ENCODE data around the gene TMTC2. TPM values are rescaled to one million over a fixed set of nuclear protein-coding genes. Genes with fewer than 3 reads are reported as not detected.

The TMTC2 gene
- total RNA-seq, 2 experiments from 2014 or later = 2.6 to 3.4 TPM

DNA sequence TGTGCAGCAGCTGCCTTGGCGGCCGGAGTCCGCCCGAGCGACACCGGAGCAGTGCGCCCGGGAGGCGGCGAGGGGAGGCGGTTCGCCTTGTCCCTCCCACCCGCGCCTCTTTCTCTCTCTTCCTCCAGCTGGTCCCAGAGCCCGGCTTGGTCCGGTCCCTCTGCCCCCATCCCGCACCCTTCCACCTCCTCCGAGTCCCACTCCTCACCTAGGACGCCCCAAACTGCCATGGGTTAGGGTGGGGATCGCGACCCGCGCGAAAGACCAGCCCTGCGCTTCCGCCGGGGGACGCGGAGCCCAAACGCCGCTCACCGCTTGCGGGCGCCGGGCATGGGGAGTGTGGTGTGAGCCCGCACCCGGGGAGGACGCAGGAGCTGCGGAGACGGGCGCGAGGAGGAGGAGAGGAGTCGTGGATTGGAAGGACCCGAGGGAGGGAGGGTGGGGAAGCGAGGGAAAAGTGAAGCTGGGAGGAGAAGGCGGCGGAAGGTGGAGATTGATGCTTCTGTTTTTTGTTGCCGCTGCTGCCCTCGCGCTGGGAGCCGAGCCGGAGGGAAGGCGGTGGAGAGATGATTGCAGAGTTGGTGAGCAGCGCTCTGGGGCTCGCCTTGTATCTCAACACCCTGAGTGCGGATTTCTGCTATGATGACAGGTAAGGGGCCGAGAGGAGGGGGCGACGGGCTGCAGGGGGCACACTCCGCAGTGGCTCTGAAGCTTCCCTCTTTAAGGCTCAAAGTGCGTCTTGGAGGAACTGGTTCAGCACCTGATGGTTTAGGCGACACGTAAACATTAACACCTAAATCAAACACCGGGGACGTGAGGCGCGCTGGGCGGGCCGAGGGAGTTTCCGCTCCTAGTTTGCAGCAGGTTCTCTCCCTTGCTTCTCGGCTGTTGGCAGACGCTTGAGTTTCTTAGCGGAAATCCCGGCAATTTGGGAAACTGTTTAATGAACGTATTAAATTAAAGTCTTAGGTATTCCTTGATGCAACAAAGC, 610 bp downstream of the TMTC2 start:
- intact Hi-C loops (cut with micrococcal nuclease) = loop anchor here (2.0 to 10.0 kb wide), 5 partner anchors 187 to 1267 kb away; no protein-coding TSS in a partner anchor
- Mint-ChIP-seq H3K9me3 (no peaks in the 10 kb centered on the region), H3K27ac (peak overlapping the region; percentile 75), H3K36me3 (no peaks in the 10 kb centered on the region), H3K27me3 (peaks cover 2% of the 10 kb centered on the region), H3K4me1 (ENCODE audit: low read depth) (peaks cover 9% of the 10 kb centered on the region), H3K4me3 (peak overlapping the region; percentile 86)
- ChIA-PET POLR2A (no interaction called here), CTCF (interaction anchor here (1.3 to 2.8 kb wide), 9 partner anchors 10 to 1816 kb away, joined by 4 to 33 read pairs (median 9); partner anchors contain the start of genes CCDC59 and METTL25)
- DNase-seq = peak; percentile 81

- peak overlapping the region; percentile 75 for H3K27ac Mint-ChIP-seq
- ChIA-PET CTCF (no interaction called here), POLR2A (no interaction called here)
- H3K9me3 Mint-ChIP-seq = no peaks in the 10 kb centered on the region
- peak overlapping the region; percentile 86 for H3K4me3 Mint-ChIP-seq
- intact Hi-C loops (cut with micrococcal nuclease) = loop anchor here (5.0 to 10.0 kb wide), 2 partner anchors 464 to 1267 kb away; no protein-coding TSS in a partner anchor
- peaks cover 9% of the 10 kb centered on the region for H3K4me1 Mint-ChIP-seq (ENCODE audit: low read depth)
- no peaks in the 10 kb centered on the region for H3K36me3 Mint-ChIP-seq
- peaks cover 2% of the 10 kb centered on the region for H3K27me3 Mint-ChIP-seq
- no peak for DNase-seq
These were observed 1.4 kb downstream of the TMTC2 start for GRCh38 chr12:82688035-82688501.

DNA sequence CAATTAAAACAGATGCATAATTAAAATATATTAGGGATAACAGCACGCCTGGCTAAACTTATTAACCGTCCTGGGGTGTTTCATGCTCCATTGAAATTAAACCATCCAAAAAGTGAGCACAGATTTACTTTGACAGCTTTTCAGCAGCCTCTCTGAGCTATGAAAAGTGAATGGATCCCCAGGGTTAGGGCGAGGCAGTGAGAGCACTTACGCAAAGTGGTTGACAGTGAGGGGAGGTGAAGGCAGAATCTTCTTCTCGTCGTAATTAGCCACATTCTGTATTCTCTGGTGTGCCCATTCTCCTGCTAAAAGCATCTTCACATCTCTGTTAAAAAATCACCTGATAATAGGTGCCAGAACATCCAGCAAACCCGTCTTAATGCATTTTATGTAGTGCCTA, 1.9 kb downstream of the TMTC2 start:
- H3K27me3 Mint-ChIP-seq = peaks cover 2% of the 10 kb centered on the region
- H3K4me3 Mint-ChIP-seq = no peak overlapping the region
- no peak overlapping the region for H3K27ac Mint-ChIP-seq
- peaks cover 4% of the 10 kb centered on the region for H3K36me3 Mint-ChIP-seq
- ChIA-PET CTCF (no interaction called here), POLR2A (interaction anchor here (0.7 kb wide), 1 partner anchor 330 kb away, joined by 4 read pairs; no protein-coding TSS in a partner anchor)
- intact Hi-C loops (cut with micrococcal nuclease) = loop anchor here (5.0 to 10.0 kb wide), 2 partner anchors 464 to 1266 kb away; no protein-coding TSS in a partner anchor
- H3K9me3 Mint-ChIP-seq = no peaks in the 10 kb centered on the region
- no peak for DNase-seq
- peaks cover 9% of the 10 kb centered on the region for H3K4me1 Mint-ChIP-seq (ENCODE audit: low read depth)

DNA sequence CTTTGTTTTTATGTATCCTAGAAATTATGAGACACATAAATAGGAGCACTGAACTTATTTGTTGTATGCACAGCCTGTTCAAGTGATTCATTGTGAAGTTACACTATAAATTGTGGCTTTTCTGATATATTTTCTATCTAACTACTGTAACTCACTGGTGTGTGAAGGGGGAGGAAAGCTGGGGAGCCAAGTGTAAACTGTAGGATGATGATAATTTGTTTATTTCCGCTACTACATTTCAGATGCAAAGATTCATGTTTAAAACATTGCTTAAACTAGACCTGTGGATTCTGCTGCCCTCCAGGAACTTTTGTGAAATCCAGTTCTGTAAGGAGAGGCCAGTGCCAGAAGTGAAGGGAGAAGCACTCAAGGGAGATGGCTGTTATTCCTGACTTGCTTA, 3.3 kb downstream of the TMTC2 start:
- Mint-ChIP-seq H3K4me3 (no peak overlapping the region), H3K36me3 (peaks cover 4% of the 10 kb centered on the region), H3K27ac (no peak overlapping the region), H3K27me3 (no peaks in the 10 kb centered on the region), H3K4me1 (ENCODE audit: low read depth) (peaks cover 9% of the 10 kb centered on the region), H3K9me3 (no peaks in the 10 kb centered on the region)
- intact Hi-C loops (cut with micrococcal nuclease) = no loop called here
- ChIA-PET CTCF (interaction anchor here (0.7 kb wide), 1 partner anchor 33 kb away, joined by 3 read pairs; no protein-coding TSS in a partner anchor), POLR2A (no interaction called here)
- DNase-seq = no peak

GRCh38 chr12:82691513-82691912, 4.8 kb downstream of the TMTC2 start:
- Mint-ChIP-seq H3K27me3 (no peaks in the 10 kb centered on the region), H3K36me3 (peaks cover 4% of the 10 kb centered on the region), H3K4me1 (ENCODE audit: low read depth) (peaks cover 9% of the 10 kb centered on the region), H3K27ac (no peak overlapping the region), H3K4me3 (no peak overlapping the region), H3K9me3 (no peaks in the 10 kb centered on the region)
- POLR2A ChIA-PET = no interaction called here
- CTCF ChIA-PET = no interaction called here
- DNase-seq = no peak
- intact Hi-C loops (cut with micrococcal nuclease) = no loop called here

GRCh38 chr12:82694276-82694675, 7.6 kb downstream of the TMTC2 start:
- POLR2A ChIA-PET = no interaction called here
- Mint-ChIP-seq H3K36me3 (peaks cover 5% of the 10 kb centered on the region), H3K9me3 (no peaks in the 10 kb centered on the region), H3K27ac (no peak overlapping the region), H3K4me1 (ENCODE audit: low read depth) (no peaks in the 10 kb centered on the region), H3K4me3 (no peak overlapping the region), H3K27me3 (no peaks in the 10 kb centered on the region)
- no peak for DNase-seq
- intact Hi-C loops (cut with micrococcal nuclease) = no loop called here
- CTCF ChIA-PET = interaction anchor here (0.5 kb wide), 1 partner anchor 939 kb away, joined by 3 read pairs; no protein-coding TSS in a partner anchor

DNA sequence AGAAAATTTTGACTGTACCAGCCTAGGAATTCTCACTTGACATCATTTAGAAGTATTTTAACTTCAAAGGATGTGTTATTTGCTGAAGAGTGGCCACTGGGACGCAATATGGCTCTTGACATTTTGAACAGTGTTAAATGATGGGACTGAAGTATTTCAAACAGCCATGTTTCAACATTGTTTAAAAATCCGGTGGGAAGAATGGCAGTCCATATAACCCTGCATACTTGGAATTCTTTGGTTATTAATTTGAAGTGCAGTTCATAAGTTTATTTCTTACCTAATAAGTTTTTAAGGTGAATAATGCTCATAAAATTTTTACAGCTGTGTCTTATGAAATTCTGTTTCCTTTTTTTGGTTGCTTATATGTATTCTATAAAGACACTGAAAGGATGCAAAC, 8.3 kb downstream of the TMTC2 start:
- peaks cover 7% of the 10 kb centered on the region for H3K36me3 Mint-ChIP-seq
- intact Hi-C loops (cut with micrococcal nuclease) = no loop called here
- POLR2A ChIA-PET = no interaction called here
- no peaks in the 10 kb centered on the region for H3K4me1 Mint-ChIP-seq (ENCODE audit: low read depth)
- CTCF ChIA-PET = interaction anchor here (0.5 to 3.8 kb wide), 3 partner anchors 9 to 938 kb away, joined by 3 to 16 read pairs (median 3); partner anchors contain the start of gene TMTC2
- no peak for DNase-seq
- no peak overlapping the region for H3K4me3 Mint-ChIP-seq
- no peak overlapping the region for H3K27ac Mint-ChIP-seq
- no peaks in the 10 kb centered on the region for H3K27me3 Mint-ChIP-seq
- no peaks in the 10 kb centered on the region for H3K9me3 Mint-ChIP-seq

DNA sequence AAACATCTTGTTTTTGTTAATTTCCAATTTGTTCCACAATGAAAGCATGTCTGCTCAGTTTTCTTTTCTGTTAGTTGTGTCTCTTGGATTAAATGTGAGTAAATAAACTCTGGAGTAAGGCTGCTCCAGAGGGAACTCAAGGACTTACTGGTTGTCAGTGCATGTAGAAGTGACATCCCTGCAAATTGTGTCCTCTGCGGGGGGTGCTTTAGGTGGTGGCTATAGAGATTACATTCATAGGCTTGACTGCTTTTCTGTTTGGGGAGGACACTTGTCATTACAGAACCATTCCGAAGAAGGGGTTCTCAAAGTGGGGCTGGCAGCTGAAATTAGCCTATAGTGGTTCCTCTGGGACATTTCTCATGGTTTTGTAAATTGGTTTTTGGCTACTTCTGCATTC, 8.8 kb downstream of the TMTC2 start:
- no peaks in the 10 kb centered on the region for H3K4me1 Mint-ChIP-seq (ENCODE audit: low read depth)
- no peaks in the 10 kb centered on the region for H3K27me3 Mint-ChIP-seq
- POLR2A ChIA-PET = no interaction called here
- no peak overlapping the region for H3K4me3 Mint-ChIP-seq
- intact Hi-C loops (cut with micrococcal nuclease) = no loop called here
- DNase-seq = no peak
- no peak overlapping the region for H3K27ac Mint-ChIP-seq
- peaks cover 7% of the 10 kb centered on the region for H3K36me3 Mint-ChIP-seq
- H3K9me3 Mint-ChIP-seq = no peaks in the 10 kb centered on the region
- CTCF ChIA-PET = interaction anchor here (3.8 kb wide), 1 partner anchor 9 kb away, joined by 16 read pairs; the partner anchor contains the start of gene TMTC2

- H3K27me3 Mint-ChIP-seq = no peaks in the 10 kb centered on the region
- H3K27ac Mint-ChIP-seq = no peak overlapping the region
- H3K4me1 Mint-ChIP-seq (ENCODE audit: low read depth) = no peaks in the 10 kb centered on the region
- no peak for DNase-seq
- ChIA-PET CTCF (interaction anchor here (3.8 kb wide), 1 partner anchor 10 kb away, joined by 16 read pairs; the partner anchor contains the start of gene TMTC2), POLR2A (no interaction called here)
- H3K36me3 Mint-ChIP-seq = peaks cover 7% of the 10 kb centered on the region
- intact Hi-C loops (cut with micrococcal nuclease) = no loop called here
- no peaks in the 10 kb centered on the region for H3K9me3 Mint-ChIP-seq
- no peak overlapping the region for H3K4me3 Mint-ChIP-seq
These were observed 9.8 kb downstream of the TMTC2 start for GRCh38 chr12:82696543-82696942.

- Mint-ChIP-seq H3K36me3 (peaks cover 3% of the 10 kb centered on the region), H3K4me1 (ENCODE audit: low read depth) (no peaks in the 10 kb centered on the region), H3K9me3 (no peaks in the 10 kb centered on the region), H3K27me3 (no peaks in the 10 kb centered on the region), H3K27ac (no peak overlapping the region), H3K4me3 (no peak overlapping the region)
- no peak for DNase-seq
- ChIA-PET CTCF (interaction anchor here (3.8 kb wide), 1 partner anchor 13 kb away, joined by 16 read pairs; the partner anchor contains the start of gene TMTC2), POLR2A (no interaction called here)
- intact Hi-C loops (cut with micrococcal nuclease) = no loop called here
These were observed 12.2 kb downstream of the TMTC2 start for GRCh38 chr12:82698708-82699564.

GRCh38 chr12:82705774-82706173, 19.1 kb downstream of the TMTC2 start:
- intact Hi-C loops (cut with micrococcal nuclease) = no loop called here
- Mint-ChIP-seq H3K27ac (no peak overlapping the region), H3K4me3 (no peak overlapping the region), H3K9me3 (no peaks in the 10 kb centered on the region), H3K27me3 (no peaks in the 10 kb centered on the region), H3K36me3 (no peaks in the 10 kb centered on the region), H3K4me1 (ENCODE audit: low read depth) (peaks cover 3% of the 10 kb centered on the region)
- no peak for DNase-seq
- POLR2A ChIA-PET = no interaction called here
- CTCF ChIA-PET = interaction anchor here (2.3 kb wide), 1 partner anchor 20 kb away, joined by 9 read pairs; no protein-coding TSS in a partner anchor
